Neural progenitor cell (in vitro differentiated cells): ENCODE measurements around the gene EPN1.

Experiments used
- EZH2 ChIP-seq: fragments of 200-600 bp; sonication (generic); IDR thresholded peaks from 2 replicates; pipeline ENCODE4 v1.6.1; 2017; ENCODE audit warnings: antibody characterized with exemption, mild to moderate bottlenecking, moderate library complexity
- TF ChIP-seq, protein P1 (sequence below): fragments of 200-600 bp; sonication (generic); IDR thresholded peaks from 2 replicates; pipeline ENCODE4 v1.5.1; 2017; ENCODE audit warnings: antibody characterized with exemption, mild to moderate bottlenecking

DNA sequence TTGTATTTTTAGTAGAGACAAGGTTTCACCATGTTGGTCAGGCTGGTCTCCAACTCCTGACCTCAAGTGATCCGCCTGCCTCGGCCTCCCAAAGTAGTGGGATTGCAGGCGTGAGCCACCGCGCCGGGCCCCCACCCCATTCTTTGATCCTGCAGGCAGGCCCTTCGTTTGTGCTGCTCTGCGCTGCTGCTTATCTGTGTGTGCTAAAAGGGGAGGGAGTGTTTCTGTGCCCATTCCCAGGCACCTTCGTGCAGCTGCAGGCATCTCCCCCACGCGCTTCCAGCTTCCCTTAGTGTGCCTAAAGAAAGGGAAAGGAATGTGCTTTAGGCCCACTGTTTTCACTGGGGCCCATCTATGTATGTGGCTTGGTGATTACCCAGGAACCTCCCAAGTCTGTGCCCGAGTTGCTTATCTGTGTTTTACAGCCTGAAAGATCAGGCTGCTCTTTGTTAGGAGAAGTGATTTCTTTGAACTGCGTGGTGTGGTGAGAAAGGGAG lies 27.2 kb downstream of the EPN1 start:
- TF ChIP-seq, protein P1, sequence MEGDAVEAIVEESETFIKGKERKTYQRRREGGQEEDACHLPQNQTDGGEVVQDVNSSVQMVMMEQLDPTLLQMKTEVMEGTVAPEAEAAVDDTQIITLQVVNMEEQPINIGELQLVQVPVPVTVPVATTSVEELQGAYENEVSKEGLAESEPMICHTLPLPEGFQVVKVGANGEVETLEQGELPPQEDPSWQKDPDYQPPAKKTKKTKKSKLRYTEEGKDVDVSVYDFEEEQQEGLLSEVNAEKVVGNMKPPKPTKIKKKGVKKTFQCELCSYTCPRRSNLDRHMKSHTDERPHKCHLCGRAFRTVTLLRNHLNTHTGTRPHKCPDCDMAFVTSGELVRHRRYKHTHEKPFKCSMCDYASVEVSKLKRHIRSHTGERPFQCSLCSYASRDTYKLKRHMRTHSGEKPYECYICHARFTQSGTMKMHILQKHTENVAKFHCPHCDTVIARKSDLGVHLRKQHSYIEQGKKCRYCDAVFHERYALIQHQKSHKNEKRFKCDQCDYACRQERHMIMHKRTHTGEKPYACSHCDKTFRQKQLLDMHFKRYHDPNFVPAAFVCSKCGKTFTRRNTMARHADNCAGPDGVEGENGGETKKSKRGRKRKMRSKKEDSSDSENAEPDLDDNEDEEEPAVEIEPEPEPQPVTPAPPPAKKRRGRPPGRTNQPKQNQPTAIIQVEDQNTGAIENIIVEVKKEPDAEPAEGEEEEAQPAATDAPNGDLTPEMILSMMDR: no peak
- no peak for TF ChIP-seq EZH2
